Astrocyte (in vitro differentiated cells and primary cell): ENCODE data around the gene PDE1A.

Experiments
- CTCF ChIP-seq: IDR thresholded peaks from 2 replicates; pipeline ENCODE4 v1.5.1; 2011; ENCODE audit warnings: low read depth, mild to moderate bottlenecking, inconsistent platforms, low read length, moderate library complexity; ENCODE audit not compliant: insufficient read depth
- EZH2 ChIP-seq: IDR thresholded peaks from 2 replicates; pipeline ENCODE4 v1.6.1; 2012; ENCODE audit warnings: mild to moderate bottlenecking, low read length, inconsistent platforms; ENCODE audit not compliant: insufficient read depth

DNA sequence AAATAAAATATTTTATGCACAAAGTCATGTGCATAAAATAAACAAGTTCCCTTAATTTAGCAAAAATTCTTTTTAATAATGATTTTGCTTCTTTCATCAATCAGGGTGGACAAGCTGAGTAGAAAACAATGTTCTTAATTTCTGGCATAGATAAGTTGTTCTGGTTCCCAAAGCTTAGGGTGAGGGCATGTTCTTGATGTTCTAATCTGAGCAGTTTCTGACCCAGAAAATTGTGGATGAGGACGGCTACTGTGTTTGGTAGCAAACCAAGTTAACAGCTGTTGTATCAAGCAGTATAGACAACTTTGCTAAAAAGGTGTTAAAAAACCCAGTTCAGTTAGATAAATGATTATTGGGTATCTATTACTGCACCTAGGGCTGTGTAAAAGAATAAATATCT lies 158.9 kb downstream of the PDE1A start:
- TF ChIP-seq CTCF (no peak), EZH2 (no peak)
